Activated naive CD4-positive, alpha-beta T cell treated with anti-CD3 and anti-CD28 coated beads for 36 hours (primary cell): Measurements from ENCODE around the gene DLEC1. TPM values are rescaled to one million over a fixed set of nuclear protein-coding genes. Genes with fewer than 3 reads are reported as not detected.

Source experiments
- CTCF ChIA-PET: fragments of 350-600 bp; sonication (Branson Sonifier 250); formaldehyde crosslinking; loops from one replicate; lab custom pipeline; 2021; ENCODE audit warnings: antibody characterized with exemption; lab: Charles Lee
- DNase-seq: peaks from one replicate; pipeline ENCODE4 v3.0.0-alpha.2; 2020
- H3K27ac Mint-ChIP-seq: one replicate; pipeline ENCODE4 v1.8.0; 2021; ENCODE audit warnings: mild to moderate bottlenecking, mixed read lengths
- H3K27me3 Mint-ChIP-seq: one replicate; pipeline ENCODE4 v1.8.0; 2021; ENCODE audit warnings: low read depth, mixed read lengths
- H3K36me3 Mint-ChIP-seq: one replicate; pipeline ENCODE4 v1.8.0; 2021; ENCODE audit warnings: low read depth, mixed read lengths
- H3K4me1 Mint-ChIP-seq: one replicate; pipeline ENCODE4 v1.8.0; 2021; ENCODE audit warnings: low read depth, mixed read lengths
- H3K4me3 Mint-ChIP-seq: one replicate; pipeline ENCODE4 v1.8.0; 2021; ENCODE audit warnings: mild to moderate bottlenecking, moderate library complexity, mixed read lengths
- H3K9me3 Mint-ChIP-seq: one replicate; pipeline ENCODE4 v1.8.0; 2021; ENCODE audit warnings: mixed read lengths
- intact Hi-C: fragments of 100-400 bp; cut with micrococcal nuclease; formaldehyde crosslinking; loops from one replicate; pipeline ENCODE4 v1.15.1; 2023
- total RNA-seq, 2 experiments: library from RNA; stranded (reverse); gene quantifications; one replicate each; pipeline ENCODE4 v1.2.3, GENCODE V29; 2021

The DLEC1 gene
- total RNA-seq, 2 experiments from 2014 or later: 0.17 to 0.19 TPM

GRCh38 chr3:38099518-38099917 lies 60.5 kb downstream of the DLEC1 start:
- CTCF ChIA-PET: no interaction called here
- Mint-ChIP-seq H3K27me3 (no peaks in the 10 kb centered on the region), H3K27ac (no peak overlapping the region), H3K4me1 (no peaks in the 10 kb centered on the region), H3K36me3 (no peaks in the 10 kb centered on the region), H3K9me3 (no peaks in the 10 kb centered on the region), H3K4me3 (no peak overlapping the region)
- intact Hi-C loops: no loop called here
- no peak for DNase-seq

GRCh38 chr3:38100498-38100897 lies 61.5 kb downstream of the DLEC1 start:
- intact Hi-C loops: no loop called here
- Mint-ChIP-seq H3K27me3 (no peaks in the 10 kb centered on the region), H3K27ac (no peak overlapping the region), H3K36me3 (peaks cover 2% of the 10 kb centered on the region), H3K9me3 (peaks cover 3% of the 10 kb centered on the region), H3K4me3 (no peak overlapping the region), H3K4me1 (no peaks in the 10 kb centered on the region)
- CTCF ChIA-PET: no interaction called here
- DNase-seq: no peak

- Mint-ChIP-seq H3K27ac (no peak overlapping the region), H3K9me3 (peaks cover 6% of the 10 kb centered on the region), H3K4me1 (no peaks in the 10 kb centered on the region), H3K4me3 (no peak overlapping the region), H3K27me3 (no peaks in the 10 kb centered on the region), H3K36me3 (peaks cover 2% of the 10 kb centered on the region)
- DNase-seq: no peak
- intact Hi-C loops: no loop called here
- CTCF ChIA-PET: interaction anchor here (1.1 kb wide), 1 partner anchor 14 kb away, joined by 3 read pairs; no protein-coding TSS in a partner anchor
Observed at GRCh38 chr3:38101811-38102443, 62.9 kb downstream of the DLEC1 start.

- Mint-ChIP-seq H3K36me3 (peaks cover 2% of the 10 kb centered on the region), H3K27ac (no peak overlapping the region), H3K4me1 (no peaks in the 10 kb centered on the region), H3K4me3 (no peak overlapping the region), H3K27me3 (no peaks in the 10 kb centered on the region), H3K9me3 (peaks cover 6% of the 10 kb centered on the region)
- CTCF ChIA-PET: interaction anchor here (1.1 kb wide), 1 partner anchor 13 kb away, joined by 3 read pairs; no protein-coding TSS in a partner anchor
- DNase-seq: no peak
- intact Hi-C loops: no loop called here
Observed at GRCh38 chr3:38102444-38102814, 63.4 kb downstream of the DLEC1 start.

- H3K9me3 Mint-ChIP-seq: peaks cover 6% of the 10 kb centered on the region
- CTCF ChIA-PET: interaction anchor here (2.1 kb wide), 1 partner anchor 13 kb away, joined by 7 read pairs; no protein-coding TSS in a partner anchor
- intact Hi-C loops: no loop called here
- H3K36me3 Mint-ChIP-seq: peaks cover 2% of the 10 kb centered on the region
- H3K27ac Mint-ChIP-seq: no peak overlapping the region
- H3K4me1 Mint-ChIP-seq: no peaks in the 10 kb centered on the region
- H3K4me3 Mint-ChIP-seq: no peak overlapping the region
- H3K27me3 Mint-ChIP-seq: no peaks in the 10 kb centered on the region
- no peak for DNase-seq
Observed at GRCh38 chr3:38105525-38105924, 66.5 kb downstream of the DLEC1 start.

- Mint-ChIP-seq H3K36me3 (peaks cover 2% of the 10 kb centered on the region), H3K27me3 (no peaks in the 10 kb centered on the region), H3K9me3 (peaks cover 6% of the 10 kb centered on the region), H3K4me3 (no peak overlapping the region), H3K4me1 (no peaks in the 10 kb centered on the region), H3K27ac (no peak overlapping the region)
- CTCF ChIA-PET: interaction anchor here (0.9 to 1.0 kb wide), 2 partner anchors 10 to 238 kb away, joined by 3 to 4 read pairs; partner anchors contain the start of gene XYLB
- intact Hi-C loops: no loop called here
- DNase-seq: no peak
Observed at GRCh38 chr3:38107911-38108648, 69.1 kb downstream of the DLEC1 start.

GRCh38 chr3:38108649-38109579 lies 69.9 kb downstream of the DLEC1 start:
- CTCF ChIA-PET: interaction anchor here (0.7 to 0.9 kb wide), 2 partner anchors 9 to 112 kb away, joined by 3 read pairs; no protein-coding TSS in a partner anchor
- Mint-ChIP-seq H3K27ac (no peak overlapping the region), H3K9me3 (peaks cover 6% of the 10 kb centered on the region), H3K36me3 (peaks cover 2% of the 10 kb centered on the region), H3K4me3 (no peak overlapping the region), H3K27me3 (no peaks in the 10 kb centered on the region), H3K4me1 (no peaks in the 10 kb centered on the region)
- DNase-seq: no peak
- intact Hi-C loops: no loop called here

- no peaks in the 10 kb centered on the region for H3K4me1 Mint-ChIP-seq
- no peak overlapping the region for H3K27ac Mint-ChIP-seq
- CTCF ChIA-PET: no interaction called here
- H3K4me3 Mint-ChIP-seq: no peak overlapping the region
- no peaks in the 10 kb centered on the region for H3K27me3 Mint-ChIP-seq
- intact Hi-C loops: loop anchor here (10.0 kb wide), 1 partner anchor 255 kb away; no protein-coding TSS in a partner anchor
- peaks cover 6% of the 10 kb centered on the region for H3K9me3 Mint-ChIP-seq
- peaks cover 2% of the 10 kb centered on the region for H3K36me3 Mint-ChIP-seq
- DNase-seq: no peak
Observed at GRCh38 chr3:38109580-38110313, 70.7 kb downstream of the DLEC1 start.

- CTCF ChIA-PET: interaction anchor here (0.6 kb wide), 1 partner anchor 72 kb away, joined by 3 read pairs; the partner anchor contains the start of gene DLEC1
- intact Hi-C loops: loop anchor here (10.0 kb wide), 1 partner anchor 256 kb away; no protein-coding TSS in a partner anchor
- DNase-seq: no peak
- H3K4me3 Mint-ChIP-seq: no peak overlapping the region
- no peaks in the 10 kb centered on the region for H3K4me1 Mint-ChIP-seq
- H3K27ac Mint-ChIP-seq: no peak overlapping the region
- peaks cover 3% of the 10 kb centered on the region for H3K9me3 Mint-ChIP-seq
- no peaks in the 10 kb centered on the region for H3K36me3 Mint-ChIP-seq
- H3K27me3 Mint-ChIP-seq: no peaks in the 10 kb centered on the region
Observed at GRCh38 chr3:38110314-38111050, 71.5 kb downstream of the DLEC1 start.

- H3K27me3 Mint-ChIP-seq: no peaks in the 10 kb centered on the region
- H3K4me1 Mint-ChIP-seq: no peaks in the 10 kb centered on the region
- DNase-seq: no peak
- no peaks in the 10 kb centered on the region for H3K36me3 Mint-ChIP-seq
- no peaks in the 10 kb centered on the region for H3K9me3 Mint-ChIP-seq
- H3K27ac Mint-ChIP-seq: no peak overlapping the region
- H3K4me3 Mint-ChIP-seq: no peak overlapping the region
- CTCF ChIA-PET: interaction anchor here (0.6 kb wide), 1 partner anchor 72 kb away, joined by 3 read pairs; the partner anchor contains the start of gene DLEC1
- intact Hi-C loops: loop anchor here (10.0 kb wide), 1 partner anchor 256 kb away; no protein-coding TSS in a partner anchor
Observed at GRCh38 chr3:38111201-38111600, 72.2 kb downstream of the DLEC1 start.
